OCI-LY1 (cell line): Measurements from ENCODE around the gene UPF1.

Source experiments
- H2AFZ ChIP-seq: fragments of 200-600 bp; sonication (generic), shearing (Covaris generic); 2 replicates; pipeline ENCODE4 v1.6.0; 2014; ENCODE audit warnings: antibody characterized with exemption, mild to moderate bottlenecking, low read length
- H3F3A ChIP-seq: fragments of 200-600 bp; sonication (generic), shearing (Covaris generic); 2 replicates; pipeline ENCODE4 v1.6.0; 2014; ENCODE audit warnings: mild to moderate bottlenecking, antibody characterized with exemption, low read length, moderate library complexity; ENCODE audit not compliant: insufficient read depth
- H3K27ac ChIP-seq: fragments of 200-600 bp; sonication (generic); 2 replicates; pipeline ENCODE4 v1.5.1; 2014; ENCODE audit warnings: low read length, mixed run types, mild to moderate bottlenecking, low read depth; ENCODE audit not compliant: poor library complexity, severe bottlenecking
- H3K27me3 ChIP-seq: fragments of 200-600 bp; sonication (generic); 2 replicates; pipeline ENCODE4 v1.6.0; 2014; ENCODE audit warnings: antibody characterized with exemption, mild to moderate bottlenecking, low read length, moderate library complexity; ENCODE audit not compliant: insufficient read depth
- H3K36me3 ChIP-seq: fragments of 200-600 bp; sonication (generic); 2 replicates; pipeline ENCODE4 v1.6.1; 2014; ENCODE audit warnings: mild to moderate bottlenecking, antibody characterized with exemption, low read length, moderate library complexity, mixed read lengths; ENCODE audit not compliant: insufficient read depth
- H3K4me1 ChIP-seq: fragments of 200-600 bp; sonication (generic); 2 replicates; pipeline ENCODE4 v1.5.1; 2014; ENCODE audit warnings: mild to moderate bottlenecking, low read length, moderate library complexity; ENCODE audit not compliant: insufficient read depth, severe bottlenecking
- H3K4me2 ChIP-seq: fragments of 200-600 bp; sonication (generic), shearing (Covaris generic); 2 replicates; pipeline ENCODE4 v1.6.1; 2014; ENCODE audit warnings: low read length
- H3K4me3 ChIP-seq: fragments of 200-600 bp; sonication (generic); 2 replicates; pipeline ENCODE4 v1.5.1; 2014; ENCODE audit warnings: low read length, low read depth, mild to moderate bottlenecking, mixed read lengths; ENCODE audit not compliant: poor library complexity, severe bottlenecking
- H3K79me2 ChIP-seq: fragments of 200-600 bp; shearing (Covaris generic); 2 replicates; pipeline ENCODE4 v1.6.1; 2016; ENCODE audit warnings: mixed run types, low read length, mixed read lengths; ENCODE audit not compliant: insufficient read depth
- H3K9ac ChIP-seq: fragments of 200-600 bp; sonication (generic), shearing (Covaris generic); 2 replicates; pipeline ENCODE4 v1.6.1; 2014; ENCODE audit warnings: mild to moderate bottlenecking, low read length, mixed read lengths
- H3K9me2 ChIP-seq: fragments of 200-600 bp; sonication (generic), shearing (Covaris generic); 2 replicates; pipeline ENCODE4 v1.6.1; 2014; ENCODE audit warnings: low read depth, mild to moderate bottlenecking, low read length, mixed read lengths
- H3K9me3 ChIP-seq: fragments of 200-600 bp; shearing (Covaris generic); 2 replicates; pipeline ENCODE4 v1.6.1; 2014; ENCODE audit warnings: low read length, mixed read lengths
- H4K20me1 ChIP-seq: fragments of 200-600 bp; sonication (generic), shearing (Covaris generic); 2 replicates; pipeline ENCODE4 v1.6.0; 2016; ENCODE audit warnings: mild to moderate bottlenecking, low read length; ENCODE audit not compliant: insufficient read depth
- CTCF ChIP-seq: fragments of 200-600 bp; sonication (generic), shearing (Covaris generic); IDR thresholded peaks from 2 replicates; pipeline ENCODE4 v1.5.1; 2017; ENCODE audit warnings: mild to moderate bottlenecking, antibody characterized with exemption, low read length, moderate library complexity, mixed read lengths
- EZH2 ChIP-seq: fragments of 200-600 bp; sonication (generic), shearing (Covaris generic); IDR thresholded peaks from 2 replicates; pipeline ENCODE4 v1.8.0; 2017; ENCODE audit warnings: borderline replicate concordance, mixed run types, mild to moderate bottlenecking, antibody characterized with exemption, low read length, moderate library complexity, mixed read lengths

The UPF1 gene

DNA sequence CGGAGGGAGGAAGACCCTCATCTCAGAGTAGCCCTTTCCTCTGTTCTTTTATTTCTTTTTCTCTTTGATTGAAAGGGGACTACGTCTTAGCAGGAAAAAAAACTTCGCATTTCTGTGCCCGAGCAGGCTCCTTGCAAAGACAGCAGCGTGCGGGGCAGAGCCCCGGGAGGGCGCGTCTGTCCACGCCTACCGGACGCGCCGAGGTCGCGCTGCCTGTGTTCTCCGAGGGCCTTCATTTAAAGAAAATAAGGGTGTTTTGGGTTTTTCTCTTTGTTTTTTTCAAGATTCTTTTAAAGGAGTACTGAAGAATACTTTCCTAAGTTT lies 35.0 kb downstream of the UPF1 start:
- Histone ChIP-seq H4K20me1 (no peaks in the 10 kb centered on the region), H3K9ac (no peak overlapping the region), H3K27ac (no peak overlapping the region)

DNA sequence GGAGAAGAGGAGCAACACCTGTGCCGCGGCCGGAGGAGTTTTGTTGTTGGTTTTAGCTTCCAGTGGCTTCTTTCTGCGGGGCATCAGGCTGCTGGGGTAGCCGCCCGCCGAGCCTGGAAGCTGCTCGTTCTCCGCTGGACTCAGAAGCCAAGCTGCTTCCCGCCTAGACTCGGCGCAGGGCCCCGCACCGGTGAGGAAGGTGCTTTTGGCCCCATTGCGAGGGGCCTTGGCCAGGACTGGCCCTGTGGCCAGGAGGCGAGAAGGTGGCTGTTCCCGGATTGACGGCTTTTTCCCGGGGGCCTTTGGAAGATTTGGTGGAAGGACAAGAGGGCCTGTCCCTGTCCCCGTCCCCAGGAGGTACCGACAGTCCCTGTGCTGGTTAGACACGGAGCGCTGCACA lies 35.4 kb downstream of the UPF1 start:
- H3K4me3 ChIP-seq, result no peak overlapping the region
- TF ChIP-seq EZH2 (no peak), CTCF (no peak)
- no peak overlapping the region for H3K27ac ChIP-seq
- H3K79me2 ChIP-seq, result no peaks in the 10 kb centered on the region
- H3K4me1 ChIP-seq, result no peaks in the 10 kb centered on the region
- no peak overlapping the region for H3K9ac ChIP-seq
- no peak overlapping the region for H2AFZ ChIP-seq
- H3K9me3 ChIP-seq, result no peaks in the 10 kb centered on the region
- H3K4me2 ChIP-seq, result no peak overlapping the region
- no peaks in the 10 kb centered on the region for H3K27me3 ChIP-seq
- H3K36me3 ChIP-seq, result peaks cover 61% of the 10 kb centered on the region
- H3K9me2 ChIP-seq, result no peaks in the 10 kb centered on the region
- no peaks in the 10 kb centered on the region for H4K20me1 ChIP-seq
- no peaks in the 10 kb centered on the region; the same call in 1 of the 2 replicates for H3F3A ChIP-seq

More for the DNA sequence above, 35.0 kb downstream of the UPF1 start:
- H3K27me3 ChIP-seq, result no peaks in the 10 kb centered on the region
- H3K4me2 ChIP-seq, result no peak overlapping the region
- no peak overlapping the region for H2AFZ ChIP-seq
- H3K4me3 ChIP-seq, result no peak overlapping the region
- H3K9me3 ChIP-seq, result no peaks in the 10 kb centered on the region
- H3K9me2 ChIP-seq, result no peaks in the 10 kb centered on the region
- no peak for TF ChIP-seq EZH2
- peak; percentile 20; the same call in 1 of the 2 replicates for TF ChIP-seq CTCF
- H3F3A ChIP-seq, result no peaks in the 10 kb centered on the region; the same call in 1 of the 2 replicates
- H3K79me2 ChIP-seq, result no peaks in the 10 kb centered on the region
- peaks cover 66% of the 10 kb centered on the region for H3K36me3 ChIP-seq
- H3K4me1 ChIP-seq, result no peaks in the 10 kb centered on the region

- Histone ChIP-seq H3K9me2 (no peaks in the 10 kb centered on the region), H3K79me2 (no peaks in the 10 kb centered on the region), H3K9me3 (no peaks in the 10 kb centered on the region), H3K27me3 (no peaks in the 10 kb centered on the region), H4K20me1 (no peaks in the 10 kb centered on the region), H3K4me3 (no peak overlapping the region), H3K9ac (no peak overlapping the region), H3K4me2 (no peak overlapping the region), H3K4me1 (no peaks in the 10 kb centered on the region), H2AFZ (no peak overlapping the region), H3K36me3 (peaks cover 56% of the 10 kb centered on the region), H3F3A (no peaks in the 10 kb centered on the region; the same call in 1 of the 2 replicates), H3K27ac (no peak overlapping the region)
- no peak for TF ChIP-seq EZH2
- no peak for TF ChIP-seq CTCF
Measured at GRCh38 chr19:18867751-18868150, 36.0 kb downstream of the UPF1 start.
